Lower leg skin (tissue), 4 donors: ENCODE data around the gene LRIT1. TPM values are rescaled to one million over a fixed set of nuclear protein-coding genes. Genes with fewer than 3 reads are reported as not detected.
A peak's percentile ranks its signal among the peaks of the same experiment; 100 is the strongest.

Experiments
- DNase-seq, 2 donors: peaks; one replicate each; pipeline ENCODE4 v3.0.0-alpha.2; 2019; ENCODE audit warnings: low spot score in 2 of 2
- H3K4me3 ChIP-seq: fragments of 200-600 bp; sonication (generic); 2 replicates; pipeline ENCODE4 v1.5.1; 2017; ENCODE audit warnings: mild to moderate bottlenecking, low read depth; ENCODE audit not compliant: poor library complexity, severe bottlenecking
- CTCF ChIP-seq, 3 donors: fragments of 450-650 bp; IDR thresholded peaks; one replicate each; pipeline ENCODE4 v1.5.1; 2016; ENCODE audit warnings: antibody characterized with exemption in 3 of 3, mild to moderate bottlenecking in 3 of 3, moderate library complexity in 2 of 3
- POLR2A ChIP-seq, 2 donors: fragments of 450-650 bp; IDR thresholded peaks; one replicate each; pipeline ENCODE4 v1.6.1; 2016 to 2017; ENCODE audit warnings: antibody characterized with exemption in 2 of 2, mild to moderate bottlenecking in 1 of 2, moderate library complexity in 1 of 2
- WGBS, 2 donors: methylation state at CpG; one replicate each; pipeline ENCODE4 v1.1.5; 2018; 5-methylcytosine and 5-hydroxymethylcytosine counted together
- intact Hi-C: fragments of 100-400 bp; cut with DNase I; formaldehyde crosslinking; loops from one replicate; pipeline ENCODE4 v1.15.0; 2023; ENCODE audit warnings: low total_unique reads
- total RNA-seq, 4 donors: library from RNA; depleted of rRNA; stranded (reverse); fragments of >200 nt; gene quantifications; one replicate each; pipeline ENCODE4 v1.1.0, GENCODE V29; 2016

LRIT1 gene
- total RNA-seq, 4 donors from 2014 or later, result 0.19 TPM; not detected in 3

GRCh38 chr10:84270708-84271107 is 29.4 kb upstream of the LRIT1 start:
- intact Hi-C loops, result no loop called here
- 50 to 57% methylated on average over 1 of the region's 1 CpG for WGBS, 2 donors
- peak in 1 of 2 donors; percentile 25 for DNase-seq
- no peak for TF ChIP-seq POLR2A (IDR thresholded peaks at IDR 0.05)
- no peak overlapping the region for H3K4me3 ChIP-seq

GRCh38 chr10:84269773-84270172 is 28.4 kb upstream of the LRIT1 start:
- DNase-seq, result peak in 1 of 2 donors; percentile 21
- no peak overlapping the region for H3K4me3 ChIP-seq
- TF ChIP-seq POLR2A (IDR thresholded peaks at IDR 0.05) (no peak), CTCF (IDR thresholded peaks at IDR 0.05) (no peak)
- intact Hi-C loops, result loop anchor here (10.0 kb wide), 1 partner anchor 105 kb away; no protein-coding TSS in a partner anchor
- WGBS, 2 donors, result 66 to 70% methylated on average over 2 of the region's 2 CpGs

- no peak overlapping the region for H3K4me3 ChIP-seq
- TF ChIP-seq CTCF (IDR thresholded peaks at IDR 0.05) (no peak), POLR2A (IDR thresholded peaks at IDR 0.05) (no peak)
- 61 to 67% methylated on average over 1 of the region's 1 CpG for WGBS, 2 donors
- intact Hi-C loops, result loop anchor here (10.0 kb wide), 1 partner anchor 106 kb away; no protein-coding TSS in a partner anchor
- no peak for DNase-seq
Measured at GRCh38 chr10:84269162-84269561, 27.8 kb upstream of the LRIT1 start.

GRCh38 chr10:84267503-84268126 is 26.3 kb upstream of the LRIT1 start:
- H3K4me3 ChIP-seq, result no peak overlapping the region
- WGBS, 2 donors, result 33 to 35% methylated on average over 7 of the region's 7 CpGs
- peak in 1 of 2 donors; percentile 85 for DNase-seq
- TF ChIP-seq CTCF (IDR thresholded peaks at IDR 0.05) (no peak), POLR2A (IDR thresholded peaks at IDR 0.05) (no peak)
- intact Hi-C loops, result loop anchor here (10.0 kb wide), 1 partner anchor 107 kb away; no protein-coding TSS in a partner anchor

- 68% methylated on average over 4 of the region's 4 CpGs for WGBS, 2 donors
- intact Hi-C loops, result loop anchor here (10.0 kb wide), 1 partner anchor 109 kb away; no protein-coding TSS in a partner anchor
Measured at GRCh38 chr10:84265418-84265817, 24.1 kb upstream of the LRIT1 start.

More at GRCh38 chr10:84265418-84265817, 24.1 kb upstream of the LRIT1 start:
- TF ChIP-seq CTCF (IDR thresholded peaks at IDR 0.05), result no peak
- no peak for TF ChIP-seq POLR2A (IDR thresholded peaks at IDR 0.05)
- H3K4me3 ChIP-seq, result no peak overlapping the region
- DNase-seq, result peak in 1 of 2 donors; percentile 60
